ENCODE results near the gene PSORS1C2.

The PSORS1C2 gene

DNA sequence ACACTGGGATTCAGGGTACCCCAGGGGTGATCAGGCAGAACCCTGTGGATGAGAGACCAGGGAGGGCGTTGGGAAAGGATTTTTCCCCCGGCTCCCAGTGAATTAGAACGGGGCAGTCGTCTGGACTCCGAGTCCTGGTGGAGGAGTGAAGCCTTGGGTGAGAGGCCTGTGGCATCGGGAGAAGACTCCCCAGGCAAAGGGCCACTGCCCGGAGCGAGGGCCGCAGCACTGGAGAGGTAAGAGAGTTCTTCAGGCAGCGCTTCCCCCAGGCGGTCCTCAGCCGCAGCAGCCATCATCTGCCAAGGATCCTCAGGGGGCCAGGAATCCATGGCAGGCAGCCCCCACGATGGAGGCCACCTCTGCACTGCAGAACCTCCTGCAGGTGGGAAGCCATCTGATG lies 27.2 kb downstream of the PSORS1C2 start:
- no peak overlapping the region for H3K27ac ChIP-seq (ENCODE audit: low read depth, low read length)
- no peak overlapping the region for H3K4me3 ChIP-seq (ENCODE audit: insufficient read depth, low read length, poor library complexity, severe bottlenecking)
- no peaks in the 10 kb centered on the region for H3K79me2 ChIP-seq (ENCODE audit: insufficient read depth, low read length)
- H4K20me1 ChIP-seq (ENCODE audit: low read depth, low read length) = no peaks in the 10 kb centered on the region
- no peaks in the 10 kb centered on the region for H3F3A ChIP-seq (ENCODE audit: insufficient read depth)
- H3K27me3 ChIP-seq (ENCODE audit: low read length) = no peaks in the 10 kb centered on the region
- no peak overlapping the region for H3K9ac ChIP-seq (ENCODE audit: low read length)
- no peak overlapping the region for H3K4me2 ChIP-seq (ENCODE audit: low read depth, low read length, poor library complexity, severe bottlenecking)
- H3K9me2 ChIP-seq (replicated peaks; ENCODE audit: insufficient read depth, low read length) = no peaks in the 10 kb centered on the region
- no peak overlapping the region for H2AFZ ChIP-seq (ENCODE audit: low read depth, low read length, severe bottlenecking)
- no peak for TF ChIP-seq EZH2phosphoT487 (conservative IDR thresholded peaks at IDR 0.05; ENCODE audit: low read length)
- TF ChIP-seq, protein P1, sequence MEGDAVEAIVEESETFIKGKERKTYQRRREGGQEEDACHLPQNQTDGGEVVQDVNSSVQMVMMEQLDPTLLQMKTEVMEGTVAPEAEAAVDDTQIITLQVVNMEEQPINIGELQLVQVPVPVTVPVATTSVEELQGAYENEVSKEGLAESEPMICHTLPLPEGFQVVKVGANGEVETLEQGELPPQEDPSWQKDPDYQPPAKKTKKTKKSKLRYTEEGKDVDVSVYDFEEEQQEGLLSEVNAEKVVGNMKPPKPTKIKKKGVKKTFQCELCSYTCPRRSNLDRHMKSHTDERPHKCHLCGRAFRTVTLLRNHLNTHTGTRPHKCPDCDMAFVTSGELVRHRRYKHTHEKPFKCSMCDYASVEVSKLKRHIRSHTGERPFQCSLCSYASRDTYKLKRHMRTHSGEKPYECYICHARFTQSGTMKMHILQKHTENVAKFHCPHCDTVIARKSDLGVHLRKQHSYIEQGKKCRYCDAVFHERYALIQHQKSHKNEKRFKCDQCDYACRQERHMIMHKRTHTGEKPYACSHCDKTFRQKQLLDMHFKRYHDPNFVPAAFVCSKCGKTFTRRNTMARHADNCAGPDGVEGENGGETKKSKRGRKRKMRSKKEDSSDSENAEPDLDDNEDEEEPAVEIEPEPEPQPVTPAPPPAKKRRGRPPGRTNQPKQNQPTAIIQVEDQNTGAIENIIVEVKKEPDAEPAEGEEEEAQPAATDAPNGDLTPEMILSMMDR (IDR thresholded peaks at IDR 0.05; ENCODE audit: insufficient read depth, low read length, poor library complexity, severe bottlenecking) = no peak
- no peaks in the 10 kb centered on the region for H3K9me3 ChIP-seq (ENCODE audit: insufficient read depth, low read length)
- H3K36me3 ChIP-seq (ENCODE audit: low read length) = no peaks in the 10 kb centered on the region

DNA sequence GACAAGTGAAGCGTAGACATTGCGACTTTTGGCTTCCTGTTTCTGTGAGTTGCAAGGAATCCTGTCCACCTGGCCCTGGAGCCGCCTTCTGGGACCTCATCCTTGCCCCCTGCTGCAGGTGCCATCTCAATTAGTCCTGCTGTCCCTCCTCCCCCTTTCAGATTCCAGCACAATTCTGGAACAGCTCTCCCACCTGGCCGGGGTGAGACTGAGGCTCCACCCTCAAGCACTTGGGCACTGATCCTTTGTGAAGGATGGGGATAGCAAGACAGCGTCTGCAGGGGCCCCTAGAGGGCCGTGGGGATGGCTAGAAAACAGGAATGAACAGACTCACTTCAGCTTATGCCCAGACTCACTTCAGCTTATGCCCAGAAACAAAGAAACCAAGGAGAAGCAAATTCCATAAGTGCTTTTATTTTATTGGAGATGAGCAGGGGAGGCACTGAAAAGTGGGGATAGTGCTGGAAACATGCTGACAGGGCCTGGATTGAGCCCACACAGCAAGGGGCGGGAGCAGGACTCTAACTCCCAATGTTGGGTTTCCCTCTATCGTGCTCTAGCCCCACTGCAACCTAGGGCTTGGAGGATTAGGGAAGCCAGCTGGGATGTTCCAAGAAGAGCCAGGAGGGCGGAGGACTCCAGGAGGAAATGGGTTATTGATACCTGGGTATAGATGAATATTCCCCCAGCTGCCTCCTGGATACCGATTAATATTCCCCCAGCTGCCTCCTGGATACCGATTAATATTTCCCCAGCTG lies 27.9 kb downstream of the PSORS1C2 start:
- Histone ChIP-seq H3K9ac (ENCODE audit: low read length) (no peak overlapping the region), H3F3A (ENCODE audit: insufficient read depth) (no peaks in the 10 kb centered on the region), H3K9me2 (replicated peaks; ENCODE audit: insufficient read depth, low read length) (no peaks in the 10 kb centered on the region), H3K36me3 (ENCODE audit: low read length) (no peaks in the 10 kb centered on the region), H3K4me2 (ENCODE audit: low read depth, low read length, poor library complexity, severe bottlenecking) (no peak overlapping the region), H3K27me3 (ENCODE audit: low read length) (no peaks in the 10 kb centered on the region), H3K27ac (ENCODE audit: low read depth, low read length) (no peak overlapping the region), H3K79me2 (ENCODE audit: insufficient read depth, low read length) (no peaks in the 10 kb centered on the region), H4K20me1 (ENCODE audit: low read depth, low read length) (no peaks in the 10 kb centered on the region), H3K9me3 (ENCODE audit: insufficient read depth, low read length) (no peaks in the 10 kb centered on the region), H3K4me3 (ENCODE audit: insufficient read depth, low read length, poor library complexity, severe bottlenecking) (no peak overlapping the region), H2AFZ (ENCODE audit: low read depth, low read length, severe bottlenecking) (no peak overlapping the region)
- TF ChIP-seq, protein P1 (IDR thresholded peaks at IDR 0.05; ENCODE audit: insufficient read depth, low read length, poor library complexity, severe bottlenecking) = no peak
- TF ChIP-seq EZH2phosphoT487 (conservative IDR thresholded peaks at IDR 0.05; ENCODE audit: low read length) = no peak

DNA sequence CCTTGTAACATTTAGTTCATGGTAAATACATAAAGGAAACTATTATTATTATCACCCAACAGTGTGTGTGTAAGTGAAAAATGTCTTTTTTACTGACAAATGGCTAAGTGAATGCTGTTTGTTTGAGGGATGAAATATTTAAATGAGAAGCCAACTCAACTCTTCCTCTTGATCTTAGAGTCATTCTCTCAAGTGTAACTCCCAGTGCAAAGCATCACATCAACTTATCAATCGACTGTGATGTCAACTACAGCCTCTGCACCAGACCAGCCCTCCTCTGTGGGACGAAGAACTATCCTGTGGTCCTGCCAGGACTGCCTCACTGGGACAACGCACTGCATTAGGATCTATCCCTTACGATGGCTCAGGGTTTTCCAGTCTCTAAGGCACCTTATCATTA lies 31.8 kb downstream of the PSORS1C2 start:
- H3K27me3 ChIP-seq (ENCODE audit: low read length) = no peaks in the 10 kb centered on the region
- H2AFZ ChIP-seq (ENCODE audit: low read depth, low read length, severe bottlenecking) = no peak overlapping the region
- H4K20me1 ChIP-seq (ENCODE audit: low read depth, low read length) = no peaks in the 10 kb centered on the region
- H3K79me2 ChIP-seq (ENCODE audit: insufficient read depth, low read length) = no peaks in the 10 kb centered on the region
- no peaks in the 10 kb centered on the region for H3K9me2 ChIP-seq (replicated peaks; ENCODE audit: insufficient read depth, low read length)
- H3K9me3 ChIP-seq (ENCODE audit: insufficient read depth, low read length) = no peaks in the 10 kb centered on the region
- TF ChIP-seq EZH2phosphoT487 (conservative IDR thresholded peaks at IDR 0.05; ENCODE audit: low read length) = no peak
- TF ChIP-seq, protein P1 (IDR thresholded peaks at IDR 0.05; ENCODE audit: insufficient read depth, low read length, poor library complexity, severe bottlenecking) = no peak
- no peak overlapping the region for H3K27ac ChIP-seq (ENCODE audit: low read depth, low read length)
- H3K4me2 ChIP-seq (ENCODE audit: low read depth, low read length, poor library complexity, severe bottlenecking) = no peak overlapping the region
- H3K36me3 ChIP-seq (ENCODE audit: low read length) = no peaks in the 10 kb centered on the region
- no peaks in the 10 kb centered on the region for H3F3A ChIP-seq (ENCODE audit: insufficient read depth)
- no peak overlapping the region for H3K4me3 ChIP-seq (ENCODE audit: insufficient read depth, low read length, poor library complexity, severe bottlenecking)
- H3K9ac ChIP-seq (ENCODE audit: low read length) = no peak overlapping the region

Data from SU-DHL-6 (cell line).